NB4 (cell line): ENCODE measurements around the gene SCGB1C2.

Experiments used
- CTCF ChIP-seq: IDR thresholded peaks from one replicate; pipeline ENCODE4 v1.5.1; 2012; ENCODE audit warnings: low read depth, low read length
- MYC ChIP-seq: IDR thresholded peaks from 2 replicates; pipeline ENCODE4 v1.6.1; 2011; ENCODE audit warnings: low read depth, low read length
- POLR2A ChIP-seq: IDR thresholded peaks from 2 replicates; pipeline ENCODE4 v1.6.1; 2011; ENCODE audit warnings: mild to moderate bottlenecking; ENCODE audit not compliant: insufficient read length; ENCODE audit errors: extremely low read depth
- TF ChIP-seq, protein P1 (sequence below): IDR thresholded peaks from 2 replicates; pipeline ENCODE4 v1.6.1; 2011; ENCODE audit warnings: low read depth, low read length

DNA sequence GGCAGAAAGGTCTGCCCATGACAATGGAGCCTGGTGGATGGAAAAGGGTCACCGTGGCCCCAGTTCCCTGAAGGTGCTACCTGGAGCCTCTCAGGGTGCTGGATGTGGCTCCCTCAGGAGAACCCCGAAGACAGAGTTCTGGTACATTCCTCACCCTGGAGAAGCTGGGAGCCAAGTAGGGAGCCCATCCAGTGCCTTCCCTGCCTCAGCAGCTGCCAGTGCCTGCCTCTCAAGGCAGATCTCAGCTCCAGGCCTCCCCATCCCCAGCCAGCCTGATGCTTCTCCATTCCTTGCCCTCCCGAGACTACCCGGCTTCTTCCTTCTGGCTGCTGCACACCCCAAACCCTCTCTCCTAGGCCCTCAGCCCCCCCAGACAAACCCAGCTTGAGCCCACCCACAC is 20.5 kb downstream of the SCGB1C2 start:
- TF ChIP-seq MYC (no peak), CTCF (no peak), POLR2A (no peak)
- TF ChIP-seq, protein P1, sequence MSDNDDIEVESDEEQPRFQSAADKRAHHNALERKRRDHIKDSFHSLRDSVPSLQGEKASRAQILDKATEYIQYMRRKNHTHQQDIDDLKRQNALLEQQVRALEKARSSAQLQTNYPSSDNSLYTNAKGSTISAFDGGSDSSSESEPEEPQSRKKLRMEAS, result no peak
